Hippocampal formation (tissue), 2 donors: ENCODE results near the gene TULP4.

Experiments used
- DNase-seq, 2 donors: peaks; one replicate each; lab custom pipeline; 2025; lab: John Stamatoyannopoulos, UW

Gene TULP4

GRCh38 chr6:158312165-158312564 lies at the start of gene TULP4:
Gene TULP4, plus strand, starts transcription at chr6:158312465. Its CDS starts 1,552 bp downstream, at chr6:158314017.
- DNase-seq = no peak

- no peak for DNase-seq
Measured at GRCh38 chr6:158262755-158263154, 49.5 kb upstream of the TULP4 start.

- no peak for DNase-seq
Measured at GRCh38 chr6:158264180-158264579, 48.1 kb upstream of the TULP4 start.

- no peak for DNase-seq
Measured at GRCh38 chr6:158266131-158266530, 46.1 kb upstream of the TULP4 start.

- DNase-seq = no peak
Measured at GRCh38 chr6:158268361-158269147, 43.7 kb upstream of the TULP4 start.

GRCh38 chr6:158269657-158270056 lies 42.6 kb upstream of the TULP4 start:
- no peak for DNase-seq

GRCh38 chr6:158270389-158271127 lies 41.7 kb upstream of the TULP4 start:
- DNase-seq = no peak

GRCh38 chr6:158272324-158272723 lies 39.9 kb upstream of the TULP4 start:
- DNase-seq = no peak

- no peak for DNase-seq
Measured at GRCh38 chr6:158278004-158278403, 34.3 kb upstream of the TULP4 start.

GRCh38 chr6:158279615-158280014 lies 32.6 kb upstream of the TULP4 start:
- DNase-seq = no peak

GRCh38 chr6:158283304-158283980 lies 28.8 kb upstream of the TULP4 start:
- no peak for DNase-seq

GRCh38 chr6:158284007-158284875 lies 28.0 kb upstream of the TULP4 start:
- peak; percentile 53 to 61 for DNase-seq

GRCh38 chr6:158284876-158285655 lies 27.2 kb upstream of the TULP4 start:
- peak; percentile 62 to 74 for DNase-seq

GRCh38 chr6:158285656-158286021 lies 26.6 kb upstream of the TULP4 start:
- DNase-seq = peak in 1 of 2 donors; percentile 62

- no peak for DNase-seq
Measured at GRCh38 chr6:158286413-158286812, 25.9 kb upstream of the TULP4 start.

GRCh38 chr6:158287047-158287446 lies 25.2 kb upstream of the TULP4 start:
- no peak for DNase-seq

- no peak for DNase-seq
Measured at GRCh38 chr6:158290040-158290439, 22.2 kb upstream of the TULP4 start.

- DNase-seq = no peak
Measured at GRCh38 chr6:158290659-158291058, 21.6 kb upstream of the TULP4 start.

GRCh38 chr6:158292016-158292415 lies 20.2 kb upstream of the TULP4 start:
- DNase-seq = no peak

- DNase-seq = no peak
Measured at GRCh38 chr6:158293122-158293521, 19.1 kb upstream of the TULP4 start.
